Esophagus squamous epithelium (tissue), 5 donors: ENCODE measurements around the gene GTF2H3. TPM values are rescaled to one million over a fixed set of nuclear protein-coding genes. Genes with fewer than 3 reads are reported as not detected.

Source experiments
- DNase-seq: peaks from one replicate; lab custom pipeline; 2025; lab: John Stamatoyannopoulos, UW
- H3K27ac ChIP-seq, 4 donors: fragments of 200-600 bp; sonication (generic); one replicate each; pipeline ENCODE4 v1.5.1; 2016 to 2019; ENCODE audit warnings: mild to moderate bottlenecking in 1 of 4
- H3K27me3 ChIP-seq, 4 donors: fragments of 200-600 bp; sonication (generic); 1 replicate in 3 of 4; 2 replicates in 1 of 4; pipeline versions ENCODE4 v1.5.1 to v1.6.0; 2017 to 2021; ENCODE audit warnings: antibody characterized with exemption in 1 of 4
- H3K36me3 ChIP-seq, 3 donors: fragments of 200-600 bp; sonication (generic); one replicate each; pipeline ENCODE4 v1.5.1; 2016 to 2019
- H3K4me1 ChIP-seq, 3 donors: fragments of 200-600 bp; sonication (generic); one replicate each; pipeline ENCODE4 v1.5.1; 2017 to 2019
- H3K4me3 ChIP-seq, 4 donors: fragments of 200-600 bp; sonication (generic); 1 replicate in 3 of 4; 2 replicates in 1 of 4; pipeline ENCODE4 v1.5.1; 2016 to 2019; ENCODE audit warnings: mild to moderate bottlenecking in 2 of 4, moderate library complexity in 1 of 4
- H3K9me3 ChIP-seq, 3 donors: fragments of 200-600 bp; sonication (generic); one replicate each; pipeline ENCODE4 v1.5.1; 2016 to 2019
- POLR2A ChIP-seq, 4 donors: fragments of 450-650 bp; IDR thresholded peaks; one replicate each; pipeline ENCODE4 v1.6.1; 2017; ENCODE audit warnings: antibody characterized with exemption in 4 of 4, mild to moderate bottlenecking in 4 of 4, moderate library complexity in 3 of 4
- WGBS, 2 donors: methylation state at CpG; one replicate each; pipeline ENCODE4 v1.1.5; 2018; 5-methylcytosine and 5-hydroxymethylcytosine counted together
- intact Hi-C: fragments of 100-400 bp; cut with DNase I; formaldehyde crosslinking; loops from one replicate; pipeline ENCODE4 v1.15.0; 2022
- total RNA-seq, 4 donors: library from RNA; depleted of rRNA; stranded (reverse); fragments of >200 nt; gene quantifications; one replicate each; pipeline ENCODE4 v1.1.0, GENCODE V29; 2016
- TF ChIP-seq, protein P1 (sequence below), 6 experiments: fragments of 450-650 bp in 4 of 6; fragments of 200-600 bp in 2 of 6; sonication (generic) in 2 of 6; IDR thresholded peaks; one replicate each; pipeline ENCODE4 v1.5.1; 2016 to 2019; ENCODE audit warnings: antibody characterized with exemption in 6 of 6, mild to moderate bottlenecking in 4 of 6, moderate library complexity in 4 of 6
- donor health status: DM: yes; HTN: yes; CAD: no.

The GTF2H3 gene
- total RNA-seq, 4 donors from 2014 or later, result 20.6 to 50.2 (median 26.1) TPM

- intact Hi-C loops, result no loop called here
- peak overlapping the region in 2 of 4 donors; percentile 30 to 44 for H3K27ac ChIP-seq
- no peaks in the 10 kb centered on the region for H3K9me3 ChIP-seq
- H3K36me3 ChIP-seq, result peaks cover 13 to 99% (median 71%) of the 10 kb centered on the region in 3 donors
- no peak for TF ChIP-seq POLR2A (IDR thresholded peaks at IDR 0.05)
- TF ChIP-seq, protein P1, sequence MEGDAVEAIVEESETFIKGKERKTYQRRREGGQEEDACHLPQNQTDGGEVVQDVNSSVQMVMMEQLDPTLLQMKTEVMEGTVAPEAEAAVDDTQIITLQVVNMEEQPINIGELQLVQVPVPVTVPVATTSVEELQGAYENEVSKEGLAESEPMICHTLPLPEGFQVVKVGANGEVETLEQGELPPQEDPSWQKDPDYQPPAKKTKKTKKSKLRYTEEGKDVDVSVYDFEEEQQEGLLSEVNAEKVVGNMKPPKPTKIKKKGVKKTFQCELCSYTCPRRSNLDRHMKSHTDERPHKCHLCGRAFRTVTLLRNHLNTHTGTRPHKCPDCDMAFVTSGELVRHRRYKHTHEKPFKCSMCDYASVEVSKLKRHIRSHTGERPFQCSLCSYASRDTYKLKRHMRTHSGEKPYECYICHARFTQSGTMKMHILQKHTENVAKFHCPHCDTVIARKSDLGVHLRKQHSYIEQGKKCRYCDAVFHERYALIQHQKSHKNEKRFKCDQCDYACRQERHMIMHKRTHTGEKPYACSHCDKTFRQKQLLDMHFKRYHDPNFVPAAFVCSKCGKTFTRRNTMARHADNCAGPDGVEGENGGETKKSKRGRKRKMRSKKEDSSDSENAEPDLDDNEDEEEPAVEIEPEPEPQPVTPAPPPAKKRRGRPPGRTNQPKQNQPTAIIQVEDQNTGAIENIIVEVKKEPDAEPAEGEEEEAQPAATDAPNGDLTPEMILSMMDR (IDR thresholded peaks at IDR 0.05), result no peak
- H3K4me1 ChIP-seq, result peaks cover 0 to 15% (median 11%) of the 10 kb centered on the region in 3 donors
- 39 to 41% methylated on average over 4 of the region's 4 CpGs for whole genome bisulfite sequencing, 2 donors
- DNase-seq, result no peak
- H3K27me3 ChIP-seq, result no peaks in the 10 kb centered on the region
- H3K4me3 ChIP-seq, result no peak overlapping the region
Observed at GRCh38 chr12:123614531-123614930, 19.1 kb upstream of the GTF2H3 start.

DNA sequence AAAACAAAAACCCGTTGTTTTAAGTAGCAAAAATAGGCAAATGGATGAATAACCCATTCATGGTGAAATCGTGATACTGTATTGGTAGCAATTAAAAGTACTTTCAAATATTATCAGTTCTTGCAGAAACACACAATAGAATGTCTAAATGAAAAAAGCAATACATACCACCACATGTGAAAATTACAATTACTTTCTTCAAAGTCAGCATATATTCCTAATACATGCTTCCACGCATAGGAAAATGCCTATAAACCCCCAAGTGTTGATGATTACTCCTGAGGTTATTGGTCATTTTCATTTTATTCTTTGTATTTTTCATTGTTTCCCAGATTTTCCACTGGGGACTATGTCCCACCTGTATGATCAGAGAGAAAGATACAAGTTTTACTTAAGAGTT is 16.5 kb upstream of the GTF2H3 start:
- no peak for DNase-seq
- peaks cover 0 to 29% (median 11%) of the 10 kb centered on the region in 3 donors for H3K4me1 ChIP-seq
- TF ChIP-seq, protein P1 (IDR thresholded peaks at IDR 0.05), result no peak
- no peak for TF ChIP-seq POLR2A (IDR thresholded peaks at IDR 0.05)
- peaks cover 15 to 99% (median 67%) of the 10 kb centered on the region in 3 donors for H3K36me3 ChIP-seq
- H3K27ac ChIP-seq, result no peak overlapping the region
- H3K27me3 ChIP-seq, result no peaks in the 10 kb centered on the region
- intact Hi-C loops, result no loop called here
- H3K9me3 ChIP-seq, result no peaks in the 10 kb centered on the region
- H3K4me3 ChIP-seq, result no peak overlapping the region
- 92 to 94% methylated on average over 3 of the region's 3 CpGs for WGBS, 2 donors

- no peak for DNase-seq
- Histone ChIP-seq H3K9me3 (no peaks in the 10 kb centered on the region), H3K27me3 (no peaks in the 10 kb centered on the region), H3K27ac (no peak overlapping the region), H3K36me3 (peaks cover 20 to 99% (median 67%) of the 10 kb centered on the region in 3 donors), H3K4me1 (peaks cover 0 to 34% (median 11%) of the 10 kb centered on the region in 3 donors), H3K4me3 (no peak overlapping the region)
- intact Hi-C loops, result no loop called here
- no peak for TF ChIP-seq POLR2A (IDR thresholded peaks at IDR 0.05)
- TF ChIP-seq, protein P1 (IDR thresholded peaks at IDR 0.05), result no peak
- 90 to 93% methylated on average over 11 to 13 of the region's 13 CpGs for WGBS, 2 donors
Observed at GRCh38 chr12:123617580-123617979, 16.0 kb upstream of the GTF2H3 start.

DNA sequence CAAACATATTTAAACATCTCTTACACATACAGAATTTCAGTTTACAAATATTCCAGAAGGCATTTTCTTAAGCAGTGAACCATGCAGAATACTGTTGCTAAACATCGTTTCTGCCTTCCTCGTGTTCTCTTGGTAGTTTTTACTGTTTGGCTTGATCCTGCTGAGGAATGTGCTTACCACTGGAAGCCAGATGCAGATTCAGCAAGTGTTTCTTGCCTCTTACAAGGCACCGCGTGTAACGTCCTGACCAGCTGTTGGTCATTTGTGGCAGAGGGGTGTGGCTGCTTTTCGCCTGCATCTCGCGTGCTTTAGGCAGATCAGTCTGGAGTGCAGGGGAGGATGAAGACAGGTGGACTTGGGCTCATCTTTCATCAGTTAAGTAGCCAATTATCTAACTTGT is 12.5 kb upstream of the GTF2H3 start:
- H3K4me1 ChIP-seq, result peaks cover 0 to 24% (median 0%) of the 10 kb centered on the region in 3 donors
- H3K36me3 ChIP-seq, result peaks cover 13 to 99% (median 69%) of the 10 kb centered on the region in 3 donors
- 64 to 66% methylated on average over 5 to 8 of the region's 8 CpGs for WGBS, 2 donors
- no peak for DNase-seq
- H3K4me3 ChIP-seq, result no peak overlapping the region
- intact Hi-C loops, result no loop called here
- H3K27me3 ChIP-seq, result no peaks in the 10 kb centered on the region
- TF ChIP-seq POLR2A (IDR thresholded peaks at IDR 0.05), result no peak
- TF ChIP-seq, protein P1 (IDR thresholded peaks at IDR 0.05), result no peak
- peak overlapping the region; percentile 9 to 84 (median 77) for H3K27ac ChIP-seq
- H3K9me3 ChIP-seq, result no peaks in the 10 kb centered on the region

GRCh38 chr12:123621619-123622530 is 11.8 kb upstream of the GTF2H3 start:
- 35 to 55% methylated on average over 10 to 11 of the region's 15 CpGs for WGBS, 2 donors
- intact Hi-C loops, result no loop called here
- no peaks in the 10 kb centered on the region for H3K27me3 ChIP-seq
- H3K9me3 ChIP-seq, result no peaks in the 10 kb centered on the region
- no peak overlapping the region for H3K4me3 ChIP-seq
- H3K36me3 ChIP-seq, result peaks cover 13 to 99% (median 67%) of the 10 kb centered on the region in 3 donors
- TF ChIP-seq, protein P1 (IDR thresholded peaks at IDR 0.05), result no peak
- peak overlapping the region; percentile 73 to 84 (median 77) for H3K27ac ChIP-seq
- no peak for DNase-seq
- peaks cover 0 to 24% (median 0%) of the 10 kb centered on the region in 3 donors for H3K4me1 ChIP-seq
